Fibroblast of lung (primary cell): Measurements from ENCODE around the gene BBLN. TPM values are rescaled to one million over a fixed set of nuclear protein-coding genes. Genes with fewer than 3 reads are reported as not detected.

Source experiments
- DNase-seq, 2 donors: peaks; one replicate each; pipeline versions ENCODE4 v3.0.0 to v3.0.0-alpha.2; 2010; ENCODE audit warnings: low read depth in 2 of 2
- H2AFZ ChIP-seq: 2 replicates; pipeline ENCODE4 v1.5.1; 2012; ENCODE audit warnings: low read length, control low read depth, inconsistent platforms
- H3K27ac ChIP-seq: 2 replicates; pipeline ENCODE4 v1.5.1; 2011; ENCODE audit warnings: low read length, control low read depth; ENCODE audit not compliant: insufficient read depth
- H3K27me3 ChIP-seq: 2 replicates; pipeline ENCODE4 v1.5.1; 2011; ENCODE audit warnings: mild to moderate bottlenecking, low read length; ENCODE audit not compliant: control insufficient read depth, insufficient read depth
- H3K36me3 ChIP-seq: 2 replicates; pipeline ENCODE4 v1.5.1; 2011; ENCODE audit warnings: low read length; ENCODE audit not compliant: control insufficient read depth, insufficient read depth
- H3K4me1 ChIP-seq: 2 replicates; pipeline ENCODE4 v1.5.1; 2011; ENCODE audit warnings: low read length; ENCODE audit not compliant: control insufficient read depth, insufficient read depth; ENCODE audit errors: extremely low read depth
- H3K4me2 ChIP-seq: 2 replicates; pipeline ENCODE4 v1.5.1; 2011; ENCODE audit warnings: low read length, control low read depth; ENCODE audit not compliant: insufficient read depth; ENCODE audit errors: extremely low read depth
- H3K4me3 ChIP-seq, 4 experiments: fragments of 200-600 bp in 1 of 4; sonication (generic) in 1 of 4; replicated peaks in 1 of 4; 2 replicates each; pipeline ENCODE4 v1.5.1; 2011 to 2016; ENCODE audit warnings: low read length in 4 of 4, low read depth in 3 of 4, mild to moderate bottlenecking in 3 of 4, control low read depth in 2 of 4, inconsistent platforms in 1 of 4, mixed read lengths in 1 of 4; ENCODE audit not compliant: insufficient read depth in 1 of 4; ENCODE audit errors: control extremely low read depth in 1 of 4
- H3K79me2 ChIP-seq: 2 replicates; pipeline ENCODE4 v1.5.1; 2012; ENCODE audit warnings: mild to moderate bottlenecking, low read length, inconsistent platforms; ENCODE audit not compliant: control insufficient read depth, insufficient read depth
- H3K9ac ChIP-seq: 2 replicates; pipeline ENCODE4 v1.5.1; 2011; ENCODE audit warnings: mild to moderate bottlenecking, low read length, control low read depth; ENCODE audit not compliant: insufficient read depth
- H3K9me3 ChIP-seq: 2 replicates; pipeline ENCODE4 v1.5.1; 2012; ENCODE audit warnings: low read depth, low read length; ENCODE audit not compliant: control insufficient read depth, insufficient read depth
- H4K20me1 ChIP-seq: 2 replicates; pipeline ENCODE4 v1.5.1; 2011; ENCODE audit warnings: low read length; ENCODE audit not compliant: control insufficient read depth, insufficient read depth; ENCODE audit errors: extremely low read depth
- EZH2 ChIP-seq: IDR thresholded peaks from 2 replicates; pipeline ENCODE4 v1.5.1; 2012; ENCODE audit warnings: low read length, control low read depth, mild to moderate bottlenecking; ENCODE audit errors: missing control alignments
- polyA plus RNA-seq, 2 donors: library from polyadenylated mRNA; depleted of rRNA in 1 of 2; stranded (reverse) in 1 of 2; unstranded in 1 of 2; fragments of >200 nt; gene quantifications; 2 replicates each; pipeline ENCODE4 v1.2.1, GENCODE V29; 2011 to 2012; ENCODE audit warnings: missing spikeins in 1 of 2
- total RNA-seq: library from RNA; depleted of rRNA; stranded (reverse); fragments of >200 nt; gene quantifications from 2 replicates; pipeline ENCODE4 v1.2.1, GENCODE V29; 2014
- TF ChIP-seq, protein P1 (sequence below), 2 donors: IDR thresholded peaks in 1 of 2; conservative IDR thresholded peaks in 1 of 2; 1 replicate in 1 of 2; 2 replicates in 1 of 2; pipeline ENCODE4 v1.5.1; 2011 to 2012; ENCODE audit warnings: low read length in 2 of 2, control low read depth in 1 of 2, inconsistent platforms in 1 of 2, low read depth in 1 of 2, mild to moderate bottlenecking in 1 of 2

Gene BBLN
- total and polyA plus RNA-seq, 2 donors (not counting 1 experiment from before 2014, with no cell fraction given), result 23.8 to 29.4 TPM

- H3K4me1 ChIP-seq, result peaks cover 4% of the 10 kb centered on the region
- no peak for DNase-seq
- no peak overlapping the region for H3K4me3 ChIP-seq
- no peak overlapping the region for H2AFZ ChIP-seq
- H3K79me2 ChIP-seq, result no peaks in the 10 kb centered on the region
- TF ChIP-seq, protein P1, sequence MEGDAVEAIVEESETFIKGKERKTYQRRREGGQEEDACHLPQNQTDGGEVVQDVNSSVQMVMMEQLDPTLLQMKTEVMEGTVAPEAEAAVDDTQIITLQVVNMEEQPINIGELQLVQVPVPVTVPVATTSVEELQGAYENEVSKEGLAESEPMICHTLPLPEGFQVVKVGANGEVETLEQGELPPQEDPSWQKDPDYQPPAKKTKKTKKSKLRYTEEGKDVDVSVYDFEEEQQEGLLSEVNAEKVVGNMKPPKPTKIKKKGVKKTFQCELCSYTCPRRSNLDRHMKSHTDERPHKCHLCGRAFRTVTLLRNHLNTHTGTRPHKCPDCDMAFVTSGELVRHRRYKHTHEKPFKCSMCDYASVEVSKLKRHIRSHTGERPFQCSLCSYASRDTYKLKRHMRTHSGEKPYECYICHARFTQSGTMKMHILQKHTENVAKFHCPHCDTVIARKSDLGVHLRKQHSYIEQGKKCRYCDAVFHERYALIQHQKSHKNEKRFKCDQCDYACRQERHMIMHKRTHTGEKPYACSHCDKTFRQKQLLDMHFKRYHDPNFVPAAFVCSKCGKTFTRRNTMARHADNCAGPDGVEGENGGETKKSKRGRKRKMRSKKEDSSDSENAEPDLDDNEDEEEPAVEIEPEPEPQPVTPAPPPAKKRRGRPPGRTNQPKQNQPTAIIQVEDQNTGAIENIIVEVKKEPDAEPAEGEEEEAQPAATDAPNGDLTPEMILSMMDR (conservative IDR thresholded peaks at IDR 0.05 in 1 of 2, IDR thresholded peaks at IDR 0.05 in 1 of 2; ENCODE audit: low read depth in 1 of 2, low read length in 2 of 2), result no peak
- no peak for TF ChIP-seq EZH2
- no peaks in the 10 kb centered on the region for H3K9me3 ChIP-seq
- H4K20me1 ChIP-seq, result no peaks in the 10 kb centered on the region
- no peak overlapping the region for H3K27ac ChIP-seq
- H3K27me3 ChIP-seq, result no peaks in the 10 kb centered on the region
- H3K36me3 ChIP-seq, result peaks cover 4% of the 10 kb centered on the region
- no peak overlapping the region for H3K9ac ChIP-seq
- no peak overlapping the region for H3K4me2 ChIP-seq
These were observed 43.7 kb upstream of the BBLN start for GRCh38 chr9:128116104-128117083.

- Histone ChIP-seq H2AFZ (peak overlapping the region; percentile 86), H3K27me3 (no peaks in the 10 kb centered on the region), H3K4me3 (no peak overlapping the region), H3K9ac (peak overlapping the region; percentile 30), H3K27ac (no peak overlapping the region), H3K4me1 (peaks cover 4% of the 10 kb centered on the region), H3K4me2 (peak overlapping the region; percentile 68), H3K36me3 (peaks cover 10% of the 10 kb centered on the region), H3K79me2 (no peaks in the 10 kb centered on the region), H4K20me1 (no peaks in the 10 kb centered on the region), H3K9me3 (no peaks in the 10 kb centered on the region)
- TF ChIP-seq, protein P1 (conservative IDR thresholded peaks at IDR 0.05 in 1 of 2, IDR thresholded peaks at IDR 0.05 in 1 of 2; ENCODE audit: low read depth in 1 of 2, low read length in 2 of 2), result peak; percentile 100
- TF ChIP-seq EZH2, result no peak
- peak; percentile 69 to 87 for DNase-seq
These were observed 42.2 kb upstream of the BBLN start for GRCh38 chr9:128117613-128118471.

DNA sequence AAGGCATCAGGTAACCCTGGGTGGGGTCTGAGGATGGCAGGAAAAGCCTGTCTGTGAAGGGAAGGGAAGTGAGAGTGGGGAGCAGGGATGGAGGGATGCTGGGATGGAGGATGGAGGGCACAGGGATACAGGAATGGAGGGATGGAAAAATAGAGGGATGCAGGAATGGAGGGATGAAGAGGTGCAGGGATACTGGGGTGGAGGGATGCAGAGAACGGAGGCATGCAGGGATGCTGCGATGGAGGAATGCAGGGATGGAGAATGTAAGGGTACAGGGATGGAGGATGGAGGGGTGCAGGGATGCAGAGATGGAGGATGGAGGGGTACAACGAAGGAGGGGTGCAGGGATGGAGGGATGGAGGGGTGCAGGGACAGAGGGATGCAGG, 41.6 kb upstream of the BBLN start:
- no peak overlapping the region for H3K4me3 ChIP-seq
- no peak for DNase-seq
- H3K4me2 ChIP-seq, result no peak overlapping the region
- TF ChIP-seq EZH2, result no peak
- TF ChIP-seq, protein P1 (conservative IDR thresholded peaks at IDR 0.05 in 1 of 2, IDR thresholded peaks at IDR 0.05 in 1 of 2; ENCODE audit: low read depth in 1 of 2, low read length in 2 of 2), result no peak
- H3K9ac ChIP-seq, result no peak overlapping the region
- H3K36me3 ChIP-seq, result peaks cover 10% of the 10 kb centered on the region
- H2AFZ ChIP-seq, result no peak overlapping the region
- H3K4me1 ChIP-seq, result peaks cover 4% of the 10 kb centered on the region
- H4K20me1 ChIP-seq, result no peaks in the 10 kb centered on the region
- H3K9me3 ChIP-seq, result no peaks in the 10 kb centered on the region
- no peaks in the 10 kb centered on the region for H3K79me2 ChIP-seq
- H3K27ac ChIP-seq, result no peak overlapping the region
- no peaks in the 10 kb centered on the region for H3K27me3 ChIP-seq
